NCI-H2196 treated with DMSO at 0.1 percent for 48 hours (cell line): ENCODE data around the gene MYO16.
"Not testable (repeated sequence)": the region's sequence is repeated elsewhere in the genome, so short reads cannot be mapped to it uniquely, and the experiment has no call there.

ENCODE experiments used
- DNase-seq: peaks from one replicate; lab custom pipeline; 2025; ENCODE audit not compliant: unreplicated experiment; lab: John Stamatoyannopoulos, UW

The MYO16 gene

GRCh38 chr13:108878732-108879131, 249.3 kb downstream of the MYO16 start:
- DNase-seq: no peak

GRCh38 chr13:108889324-108889984, 260.0 kb downstream of the MYO16 start:
- no peak for DNase-seq

- no peak for DNase-seq
These were observed 265.9 kb downstream of the MYO16 start for GRCh38 chr13:108895220-108895704.

GRCh38 chr13:108897955-108898354, 268.5 kb downstream of the MYO16 start:
- no peak for DNase-seq

- DNase-seq: no peak
These were observed 273.2 kb downstream of the MYO16 start for GRCh38 chr13:108902405-108903155.

GRCh38 chr13:108903613-108904012, 274.2 kb downstream of the MYO16 start:
- DNase-seq: no peak

- DNase-seq: no peak
These were observed 282.4 kb downstream of the MYO16 start for GRCh38 chr13:108911807-108912206.

- not testable (repeated sequence) for DNase-seq
These were observed 284.3 kb downstream of the MYO16 start for GRCh38 chr13:108913731-108914130.

GRCh38 chr13:108915095-108915633, 285.8 kb downstream of the MYO16 start:
- no peak for DNase-seq

- DNase-seq: peak; percentile 33
These were observed 286.5 kb downstream of the MYO16 start for GRCh38 chr13:108915634-108916512.

- DNase-seq: no peak
These were observed 288.2 kb downstream of the MYO16 start for GRCh38 chr13:108917581-108917980.

- no peak for DNase-seq
These were observed 289.9 kb downstream of the MYO16 start for GRCh38 chr13:108919036-108919907.

GRCh38 chr13:108920137-108920536, 290.7 kb downstream of the MYO16 start:
- DNase-seq: no peak

- DNase-seq: no peak
These were observed 291.8 kb downstream of the MYO16 start for GRCh38 chr13:108921238-108921637.

- DNase-seq: no peak
These were observed 292.7 kb downstream of the MYO16 start for GRCh38 chr13:108922108-108922507.

GRCh38 chr13:108923386-108924047, 294.1 kb downstream of the MYO16 start:
- DNase-seq: no peak

- no peak for DNase-seq
These were observed 294.7 kb downstream of the MYO16 start for GRCh38 chr13:108924134-108924533.

- DNase-seq: no peak
These were observed 295.1 kb downstream of the MYO16 start for GRCh38 chr13:108924541-108924940.

GRCh38 chr13:108925070-108925469, 295.7 kb downstream of the MYO16 start:
- DNase-seq: no peak

GRCh38 chr13:108926862-108927261, 297.5 kb downstream of the MYO16 start:
- no peak for DNase-seq
